ENCODE results near the gene SMYD3. TPM values are rescaled to one million over a fixed set of nuclear protein-coding genes. Genes with fewer than 3 reads are reported as not detected.

The SMYD3 gene
- total and polyA plus RNA-seq, 10 of the 15 experiments (the other 5 are each of a cell fraction or from before 2014, with no cell fraction given), result 18.3 to 54.0 (median 24.8) TPM

DNA sequence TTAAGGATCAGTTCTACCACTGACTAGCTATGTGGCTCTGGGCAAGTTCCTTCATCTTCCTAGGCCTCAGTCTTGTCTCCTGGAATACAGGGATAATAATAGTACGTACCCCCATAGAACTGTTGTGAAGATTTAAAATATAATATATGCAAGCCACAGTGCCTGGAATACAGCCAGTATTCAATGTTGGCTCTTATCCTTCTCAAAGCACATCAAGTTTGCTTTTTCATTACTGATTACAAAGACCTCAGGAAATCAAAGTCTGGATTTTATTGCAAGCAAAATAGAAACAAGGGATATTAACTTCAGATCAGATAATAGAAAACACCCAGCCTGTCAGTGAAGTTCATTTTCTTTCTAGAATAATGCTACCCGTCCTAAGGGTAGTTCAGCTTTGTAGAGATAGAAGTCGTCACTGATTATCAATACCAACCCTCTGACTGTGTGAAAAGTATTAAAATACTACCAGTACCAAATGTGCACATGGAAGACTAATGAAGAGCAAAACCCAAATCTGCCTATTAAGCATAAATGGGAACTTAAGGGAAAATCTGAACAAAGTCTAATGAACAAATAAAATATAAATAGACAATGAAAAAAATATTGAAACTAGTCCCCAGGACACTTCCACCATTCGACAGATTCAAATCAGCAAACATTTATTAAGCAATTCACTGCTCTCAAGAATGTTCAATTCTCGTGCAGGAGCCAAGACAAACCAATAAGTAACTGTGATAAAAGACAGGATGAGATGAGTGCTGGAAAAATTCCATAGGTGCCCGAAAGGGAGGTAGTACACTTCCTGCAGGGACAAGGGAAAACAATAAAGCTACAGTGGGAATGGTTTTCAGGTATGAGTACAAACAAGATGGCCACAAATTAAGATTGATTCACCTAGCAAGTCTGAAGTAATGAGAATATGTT, 206.2 kb downstream of the SMYD3 start (continued):
- no peak for TF ChIP-seq SUPT20H (IDR thresholded peaks at IDR 0.05; ENCODE audit: borderline replicate concordance, control insufficient read depth, low read depth, low read length)
- no peak for TF ChIP-seq RUNX3 (IDR thresholded peaks at IDR 0.05; ENCODE audit: low read length)
- no peak for TF ChIP-seq ZNF622 (IDR thresholded peaks at IDR 0.05)
- no peak for TF ChIP-seq TARDBP (IDR thresholded peaks at IDR 0.05; ENCODE audit: borderline replicate concordance)
- no peak for TF ChIP-seq BMI1 (IDR thresholded peaks at IDR 0.05; ENCODE audit: borderline replicate concordance)
- no peak for TF ChIP-seq POLR2AphosphoS2 (IDR thresholded peaks at IDR 0.05; ENCODE audit: low read depth, low read length)
- TF ChIP-seq, protein P1, sequence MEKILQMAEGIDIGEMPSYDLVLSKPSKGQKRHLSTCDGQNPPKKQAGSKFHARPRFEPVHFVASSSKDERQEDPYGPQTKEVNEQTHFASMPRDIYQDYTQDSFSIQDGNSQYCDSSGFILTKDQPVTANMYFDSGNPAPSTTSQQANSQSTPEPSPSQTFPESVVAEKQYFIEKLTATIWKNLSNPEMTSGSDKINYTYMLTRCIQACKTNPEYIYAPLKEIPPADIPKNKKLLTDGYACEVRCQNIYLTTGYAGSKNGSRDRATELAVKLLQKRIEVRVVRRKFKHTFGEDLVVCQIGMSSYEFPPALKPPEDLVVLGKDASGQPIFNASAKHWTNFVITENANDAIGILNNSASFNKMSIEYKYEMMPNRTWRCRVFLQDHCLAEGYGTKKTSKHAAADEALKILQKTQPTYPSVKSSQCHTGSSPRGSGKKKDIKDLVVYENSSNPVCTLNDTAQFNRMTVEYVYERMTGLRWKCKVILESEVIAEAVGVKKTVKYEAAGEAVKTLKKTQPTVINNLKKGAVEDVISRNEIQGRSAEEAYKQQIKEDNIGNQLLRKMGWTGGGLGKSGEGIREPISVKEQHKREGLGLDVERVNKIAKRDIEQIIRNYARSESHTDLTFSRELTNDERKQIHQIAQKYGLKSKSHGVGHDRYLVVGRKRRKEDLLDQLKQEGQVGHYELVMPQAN (conservative IDR thresholded peaks at IDR 0.05), result no peak

GRCh38 chr1:246297279-246298265, 209.5 kb downstream of the SMYD3 start:
- no peaks in the 10 kb centered on the region for H4K20me1 ChIP-seq (ENCODE audit: control insufficient read depth, insufficient read depth)
- H2AFZ ChIP-seq (ENCODE audit: control insufficient read depth, low read depth, low read length), result no peak overlapping the region
- no peaks in the 10 kb centered on the region for H3K27me3 ChIP-seq (replicated peaks in 1 of 2; ENCODE audit: control insufficient read depth in 2 of 2, insufficient read depth in 2 of 2, low read length in 1 of 2)
- in situ Hi-C loops (cut with MboI), result no loop called here
- ChIA-PET POLR2A (no interaction called here), SMC1A (ENCODE audit: uncharacterized antibody, unreplicated experiment) (interaction anchor here (0.9 to 1.8 kb wide), 3 partner anchors 20 to 40 kb away, joined by 3 to 6 read pairs (median 3); no protein-coding TSS in a partner anchor), CTCF (interaction anchor here (1.1 to 2.3 kb wide), 5 partner anchors 13 to 166 kb away, joined by 3 to 8 read pairs (median 5); no protein-coding TSS in a partner anchor), RAD21 (ENCODE audit: unreplicated experiment) (no interaction called here)
- DNase-seq (ENCODE audit: low read depth, low spot score) (no peak), FAIRE-seq (no peak), ATAC-seq (no peak)
- no peak overlapping the region for H3K9ac ChIP-seq (ENCODE audit: control insufficient read depth, insufficient read depth, low read length)
- H3K4me2 ChIP-seq (ENCODE audit: control insufficient read depth, insufficient read depth), result no peak overlapping the region
- WGBS (ENCODE audit: insufficient coverage, insufficient replicate concordance, low lambda C conversion rate, missing lambda C conversion rate), result 81% methylated on average over 5 of the region's 5 CpGs
- H3K27ac ChIP-seq (ENCODE audit: control insufficient read depth, insufficient read depth), result no peak overlapping the region
- intact Hi-C loops (cut with micrococcal nuclease; ENCODE audit: unreplicated experiment), result no loop called here
- no TSS peak for BruUV-seq (replicated peaks)
- no peaks in the 10 kb centered on the region for H3K9me3 ChIP-seq (replicated peaks; ENCODE audit: control insufficient read depth, insufficient read depth, low read length)
- H3K36me3 ChIP-seq (ENCODE audit: control insufficient read depth in 2 of 2, insufficient read depth in 2 of 2, low read length in 1 of 2), result no peaks in the 10 kb centered on the region
- no peaks in the 10 kb centered on the region for H3K79me2 ChIP-seq (ENCODE audit: control insufficient read depth, insufficient read depth, low read length)
- H3K4me1 ChIP-seq (ENCODE audit: control insufficient read depth, insufficient read depth, low read length), result no peaks in the 10 kb centered on the region
- no peak overlapping the region for H3K4me3 ChIP-seq
- no peak for TF ChIP-seq CBX3 (IDR thresholded peaks at IDR 0.05; ENCODE audit: borderline replicate concordance, low read depth)
- TF ChIP-seq STAT1 (conservative IDR thresholded peaks at IDR 0.05), result no peak
- TF ChIP-seq YY1 (IDR thresholded peaks at IDR 0.05; ENCODE audit: low read depth, low read length), result no peak
- no peak for TF ChIP-seq NFYB (IDR thresholded peaks at IDR 0.05; ENCODE audit: insufficient read depth, low read depth, low read length)
- TF ChIP-seq SREBF2 (IDR thresholded peaks at IDR 0.05; ENCODE audit: low read length), result no peak
- no peak for TF ChIP-seq HDAC2 (IDR thresholded peaks at IDR 0.05)
- TF ChIP-seq BCL3 (IDR thresholded peaks at IDR 0.05; ENCODE audit: borderline replicate concordance, insufficient read depth, low read depth, low read length, poor library complexity, severe bottlenecking), result no peak
- TF ChIP-seq, protein P2, sequence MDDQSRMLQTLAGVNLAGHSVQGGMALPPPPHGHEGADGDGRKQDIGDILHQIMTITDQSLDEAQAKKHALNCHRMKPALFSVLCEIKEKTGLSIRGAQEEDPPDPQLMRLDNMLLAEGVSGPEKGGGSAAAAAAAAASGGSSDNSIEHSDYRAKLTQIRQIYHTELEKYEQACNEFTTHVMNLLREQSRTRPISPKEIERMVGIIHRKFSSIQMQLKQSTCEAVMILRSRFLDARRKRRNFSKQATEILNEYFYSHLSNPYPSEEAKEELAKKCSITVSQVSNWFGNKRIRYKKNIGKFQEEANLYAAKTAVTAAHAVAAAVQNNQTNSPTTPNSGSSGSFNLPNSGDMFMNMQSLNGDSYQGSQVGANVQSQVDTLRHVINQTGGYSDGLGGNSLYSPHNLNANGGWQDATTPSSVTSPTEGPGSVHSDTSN (IDR thresholded peaks at IDR 0.05; ENCODE audit: insufficient replicate concordance, low read depth, low read length), result no peak
